Measurements from ENCODE around the gene EMP1.

EMP1 gene

GRCh38 chr12:13218641-13219040, 22.1 kb downstream of the EMP1 start:
- DNase-seq, result no peak

GRCh38 chr12:13219320-13219719, 22.8 kb downstream of the EMP1 start:
- DNase-seq, result no peak

- no peak for DNase-seq
These were observed 24.3 kb downstream of the EMP1 start for GRCh38 chr12:13220838-13221237.

GRCh38 chr12:13222076-13222475, 25.6 kb downstream of the EMP1 start:
- no peak for DNase-seq

GRCh38 chr12:13223179-13223804, 26.8 kb downstream of the EMP1 start:
- no peak for DNase-seq

- DNase-seq, result no peak
These were observed 27.4 kb downstream of the EMP1 start for GRCh38 chr12:13223941-13224340.

GRCh38 chr12:13227191-13227590, 30.7 kb downstream of the EMP1 start:
- no peak for DNase-seq

GRCh38 chr12:13228579-13228978, 32.1 kb downstream of the EMP1 start:
- DNase-seq, result no peak

- DNase-seq, result no peak
These were observed 33.0 kb downstream of the EMP1 start for GRCh38 chr12:13229504-13229903.

- DNase-seq, result no peak
These were observed 34.0 kb downstream of the EMP1 start for GRCh38 chr12:13230500-13230899.

- DNase-seq, result peak in 2 of 58 donors; percentile 5 to 39
These were observed 37.5 kb downstream of the EMP1 start for GRCh38 chr12:13233830-13234641.

- DNase-seq, result no peak
These were observed 41.7 kb downstream of the EMP1 start for GRCh38 chr12:13238204-13238603.

- DNase-seq, result no peak
These were observed 45.4 kb downstream of the EMP1 start for GRCh38 chr12:13241833-13242488.

GRCh38 chr12:13242936-13243335, 46.4 kb downstream of the EMP1 start:
- DNase-seq, result no peak

- DNase-seq, result no peak
These were observed 47.1 kb downstream of the EMP1 start for GRCh38 chr12:13243516-13244070.

- no peak for DNase-seq
These were observed 51.1 kb downstream of the EMP1 start for GRCh38 chr12:13247596-13247995.

- no peak for DNase-seq
These were observed 52.4 kb downstream of the EMP1 start for GRCh38 chr12:13248964-13249363.

- no peak for DNase-seq
These were observed 53.9 kb downstream of the EMP1 start for GRCh38 chr12:13250416-13250815.

- DNase-seq, result no peak
These were observed 55.0 kb downstream of the EMP1 start for GRCh38 chr12:13251521-13251920.

GRCh38 chr12:13252024-13252423, 55.5 kb downstream of the EMP1 start:
- no peak for DNase-seq

GRCh38 chr12:13252616-13253015, 56.1 kb downstream of the EMP1 start:
- DNase-seq, result no peak
